Type B pancreatic cell (in vitro differentiated cells): ENCODE data around the gene JTB. TPM values are rescaled to one million over a fixed set of nuclear protein-coding genes. Genes with fewer than 3 reads are reported as not detected.
A peak's percentile ranks its signal among the peaks of the same experiment; 100 is the strongest.

Source experiments
- DNase-seq: peaks from one replicate; pipeline ENCODE4 v3.0.0; 2021; ENCODE audit warnings: mixed read lengths; ENCODE audit not compliant: unreplicated experiment; ENCODE audit errors: extremely low spot score
- H3K27ac Mint-ChIP-seq: 2 replicates; pipeline ENCODE4 v1.8.0; 2021; ENCODE audit warnings: mild to moderate bottlenecking, mixed read lengths
- H3K27me3 Mint-ChIP-seq: 2 replicates; pipeline ENCODE4 v1.8.0; 2021; ENCODE audit warnings: mixed read lengths
- H3K36me3 Mint-ChIP-seq: 2 replicates; pipeline ENCODE4 v1.8.0; 2021; ENCODE audit warnings: mixed read lengths
- H3K4me1 Mint-ChIP-seq: one replicate; pipeline ENCODE4 v1.8.0; 2021; ENCODE audit warnings: mixed read lengths; ENCODE audit not compliant: unreplicated experiment
- H3K4me3 Mint-ChIP-seq: 2 replicates; pipeline ENCODE4 v1.8.0; 2021; ENCODE audit warnings: mild to moderate bottlenecking, mixed read lengths
- H3K9me3 Mint-ChIP-seq: 2 replicates; pipeline ENCODE4 v1.8.0; 2021; ENCODE audit warnings: mixed read lengths
- total RNA-seq: library from RNA; stranded (reverse); gene quantifications from 2 replicates; pipeline ENCODE4 v1.2.1, GENCODE V29; 2021; ENCODE audit warnings: low replicate concordance
- TF ChIP-seq, protein P1 (sequence below): fragments of 200-600 bp; sonication (generic); conservative IDR thresholded peaks from 2 replicates; pipeline ENCODE4 v1.5.0; 2021; ENCODE audit warnings: antibody characterized with exemption, mild to moderate bottlenecking

JTB gene
- total RNA-seq, 1 donor from 2014 or later, result 99.2 TPM

DNA sequence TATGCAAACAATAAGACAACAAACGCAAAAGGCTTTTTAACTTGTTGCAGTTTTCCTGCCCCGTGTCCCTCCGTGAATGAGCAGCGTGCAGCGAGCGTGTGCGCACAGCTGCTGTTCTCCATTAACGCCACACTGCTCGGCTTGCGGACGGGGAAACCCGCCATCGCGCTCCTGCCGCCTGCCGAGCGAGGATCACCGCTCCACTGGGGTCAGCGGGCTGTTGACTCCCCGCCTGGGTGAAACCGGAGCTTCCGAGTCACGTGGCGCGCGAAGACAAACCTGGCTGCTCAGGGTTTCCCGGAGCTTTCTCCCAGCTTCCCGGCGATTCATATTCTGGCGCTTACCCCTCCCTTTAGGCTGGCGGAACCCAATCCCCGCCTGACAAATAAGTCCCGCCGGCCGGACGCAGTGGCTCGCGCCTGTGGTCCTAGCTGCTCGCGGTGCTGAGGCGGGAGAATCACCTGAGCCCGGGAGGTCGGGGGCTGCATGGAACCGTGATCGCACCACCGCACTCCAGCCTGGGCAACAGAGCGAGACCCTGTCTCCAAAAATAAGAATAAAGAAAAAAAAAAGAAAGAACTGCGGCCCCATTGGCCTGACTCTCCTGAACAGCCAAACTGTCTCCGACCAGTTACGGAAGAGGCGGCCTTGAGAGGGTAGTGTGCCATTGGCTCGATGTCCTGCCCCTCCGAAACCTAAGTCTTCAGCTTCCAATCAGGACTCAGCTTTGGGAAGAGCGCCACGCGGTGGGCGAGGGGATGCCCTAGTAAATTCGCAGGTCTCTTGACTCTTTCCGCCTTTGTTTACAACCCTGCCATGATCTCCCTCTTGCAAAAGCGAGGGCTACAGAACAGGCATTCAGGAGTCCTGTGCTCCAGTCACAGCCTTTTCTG is 10.1 kb downstream of the JTB start, which contains the start of gene CREB3L4:
CREB3L4 (plus strand) TSS at position 796 of the 893 bp plus-strand sequence. CDS start 624 bp downstream, outside the sequence.
- peak within 1 kb of the TSS; percentile 92 for H3K27ac Mint-ChIP-seq
- peak within 1 kb of the TSS; percentile 96 for H3K4me3 Mint-ChIP-seq
- TF ChIP-seq, protein P1, sequence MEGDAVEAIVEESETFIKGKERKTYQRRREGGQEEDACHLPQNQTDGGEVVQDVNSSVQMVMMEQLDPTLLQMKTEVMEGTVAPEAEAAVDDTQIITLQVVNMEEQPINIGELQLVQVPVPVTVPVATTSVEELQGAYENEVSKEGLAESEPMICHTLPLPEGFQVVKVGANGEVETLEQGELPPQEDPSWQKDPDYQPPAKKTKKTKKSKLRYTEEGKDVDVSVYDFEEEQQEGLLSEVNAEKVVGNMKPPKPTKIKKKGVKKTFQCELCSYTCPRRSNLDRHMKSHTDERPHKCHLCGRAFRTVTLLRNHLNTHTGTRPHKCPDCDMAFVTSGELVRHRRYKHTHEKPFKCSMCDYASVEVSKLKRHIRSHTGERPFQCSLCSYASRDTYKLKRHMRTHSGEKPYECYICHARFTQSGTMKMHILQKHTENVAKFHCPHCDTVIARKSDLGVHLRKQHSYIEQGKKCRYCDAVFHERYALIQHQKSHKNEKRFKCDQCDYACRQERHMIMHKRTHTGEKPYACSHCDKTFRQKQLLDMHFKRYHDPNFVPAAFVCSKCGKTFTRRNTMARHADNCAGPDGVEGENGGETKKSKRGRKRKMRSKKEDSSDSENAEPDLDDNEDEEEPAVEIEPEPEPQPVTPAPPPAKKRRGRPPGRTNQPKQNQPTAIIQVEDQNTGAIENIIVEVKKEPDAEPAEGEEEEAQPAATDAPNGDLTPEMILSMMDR, result peak; percentile 59
- H3K36me3 Mint-ChIP-seq, result peaks cover 4% of the 10 kb centered on the region
- H3K27me3 Mint-ChIP-seq, result no peaks in the 10 kb centered on the region
- H3K4me1 Mint-ChIP-seq, result peaks cover 32% of the 10 kb centered on the region
- DNase-seq, result peak; percentile 89
- no peaks in the 10 kb centered on the region for H3K9me3 Mint-ChIP-seq

DNA sequence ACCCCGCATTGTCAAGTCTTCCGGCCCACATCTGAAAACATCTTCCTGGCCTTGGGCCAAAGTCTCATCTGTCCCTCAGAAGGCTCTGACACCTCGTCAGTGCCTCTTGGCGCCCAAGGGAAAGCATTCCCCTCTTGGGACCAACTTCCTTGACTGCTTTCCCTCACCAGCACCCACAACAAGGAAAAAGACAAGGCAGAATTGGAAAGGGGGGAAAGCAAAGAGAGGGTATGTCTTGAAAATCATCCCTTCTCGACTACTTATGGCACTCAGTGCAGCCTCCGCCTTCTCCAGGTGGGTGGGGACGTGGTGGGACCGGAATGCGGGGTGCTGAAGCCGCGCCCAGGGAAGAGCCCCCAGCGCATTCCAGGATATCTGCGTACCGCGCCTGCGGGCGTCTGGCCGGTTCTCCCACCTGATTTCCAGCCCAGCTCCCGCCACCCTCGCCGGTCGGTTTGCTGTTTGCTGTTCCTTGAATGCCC is 13.6 kb downstream of the JTB start:
- Mint-ChIP-seq H3K4me3 (peak overlapping the region; percentile 92), H3K36me3 (peaks cover 9% of the 10 kb centered on the region), H3K9me3 (no peaks in the 10 kb centered on the region), H3K4me1 (peaks cover 42% of the 10 kb centered on the region), H3K27ac (peak overlapping the region; percentile 99), H3K27me3 (no peaks in the 10 kb centered on the region)
- TF ChIP-seq, protein P1, result no peak
- no peak for DNase-seq

DNA sequence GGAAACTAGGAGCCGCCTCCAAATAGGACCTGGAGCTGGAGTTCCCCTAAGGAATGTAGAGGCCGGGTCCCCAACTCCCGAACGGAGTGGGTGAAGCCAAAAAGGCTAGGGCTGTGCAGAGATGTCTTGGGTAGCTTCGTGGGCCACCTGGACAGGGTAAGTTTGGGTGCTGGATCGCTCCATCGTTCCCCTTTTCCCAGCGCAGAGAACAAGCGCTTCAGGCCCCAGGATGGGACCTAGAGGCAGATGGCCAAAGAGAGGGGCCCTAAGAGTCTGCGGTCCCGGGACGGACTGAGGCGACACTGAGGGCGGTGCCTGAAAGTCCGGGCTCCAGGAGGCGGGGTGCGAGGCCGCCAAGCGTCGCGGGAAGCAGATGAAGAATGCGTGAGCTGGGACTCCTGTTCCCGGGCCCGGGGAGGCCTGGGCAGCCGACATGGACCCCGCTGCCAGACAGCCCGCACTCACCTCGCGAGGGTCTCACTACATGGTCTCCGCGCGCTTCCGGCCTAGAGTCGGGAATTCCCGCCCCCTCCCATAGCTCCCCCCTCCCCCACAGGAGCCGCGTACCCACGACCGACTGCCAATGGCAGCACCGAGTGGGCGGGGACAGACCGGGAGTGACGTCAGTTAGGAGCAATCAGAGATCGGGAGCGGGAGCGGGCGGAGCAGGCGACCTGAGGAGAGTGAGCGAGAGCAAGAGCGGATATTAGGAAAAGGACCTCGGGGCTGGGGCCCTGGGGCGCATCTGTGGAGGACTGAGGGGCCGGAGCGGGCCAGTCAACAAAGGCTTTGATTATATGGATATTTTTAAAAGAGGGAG is 14.2 kb downstream of the JTB start, which contains the start of gene SLC39A1:
SLC39A1 (minus strand) TSS at position 508 of the 820 bp plus-strand sequence. CDS start 822 bp downstream, outside the sequence.
- Mint-ChIP-seq H3K27me3 (no peaks in the 10 kb centered on the region), H3K4me1 (peaks cover 47% of the 10 kb centered on the region), H3K4me3 (peak within 1 kb of the TSS; percentile 92), H3K27ac (peak within 1 kb of the TSS; percentile 99), H3K36me3 (peaks cover 9% of the 10 kb centered on the region), H3K9me3 (no peaks in the 10 kb centered on the region)
- peak; percentile 97 for DNase-seq
- TF ChIP-seq, protein P1, result no peak

DNA sequence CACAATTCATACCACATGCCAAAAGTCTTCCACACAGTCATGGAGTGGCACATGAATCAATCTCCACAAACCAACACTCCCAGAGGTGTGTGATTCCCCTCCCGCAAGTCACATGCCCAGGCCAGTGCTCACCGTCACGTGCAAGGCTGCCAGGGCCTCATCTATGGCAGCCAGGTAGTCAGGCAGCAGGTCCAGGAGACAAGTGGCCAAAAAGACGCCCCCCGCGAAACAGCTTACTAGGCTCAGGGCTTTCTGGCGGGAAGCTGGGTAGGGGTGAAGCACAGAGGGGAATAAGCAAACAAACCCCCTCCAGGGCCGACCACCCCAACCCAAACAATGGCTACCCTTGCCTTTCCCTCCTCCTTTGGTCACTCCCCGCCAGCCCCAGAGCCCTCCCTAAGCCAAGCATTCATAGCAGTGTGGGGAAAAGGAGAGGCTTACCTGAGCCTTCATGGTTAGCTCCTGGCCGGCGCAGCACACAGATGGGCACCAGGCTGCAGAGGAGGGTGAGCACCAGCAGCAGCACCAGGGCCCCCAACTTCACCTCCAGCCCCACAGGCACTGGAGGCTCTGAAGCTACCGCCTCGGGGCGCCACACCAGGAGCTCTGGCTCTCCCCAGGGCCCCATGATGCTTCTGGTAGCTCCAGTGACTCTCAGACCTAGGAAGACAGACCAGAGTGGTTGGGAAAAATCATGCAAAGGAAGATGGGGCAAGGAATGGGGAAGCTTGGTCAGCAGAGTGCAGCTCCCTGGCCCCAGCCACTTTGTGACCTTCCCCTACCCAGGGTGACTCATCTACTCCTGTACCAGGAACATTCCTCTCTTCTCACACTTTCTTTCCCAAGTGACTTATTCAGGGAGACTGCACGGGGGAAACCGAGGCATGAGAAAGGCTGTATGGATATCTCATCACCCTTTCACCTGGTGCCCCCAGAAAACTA is 15.1 kb downstream of the JTB start:
- peaks cover 44% of the 10 kb centered on the region for H3K4me1 Mint-ChIP-seq
- peak overlapping the region; percentile 99 for H3K27ac Mint-ChIP-seq
- H3K36me3 Mint-ChIP-seq, result peaks cover 9% of the 10 kb centered on the region
- H3K9me3 Mint-ChIP-seq, result no peaks in the 10 kb centered on the region
- H3K4me3 Mint-ChIP-seq, result peak overlapping the region; percentile 92
- TF ChIP-seq, protein P1, result no peak
- no peaks in the 10 kb centered on the region for H3K27me3 Mint-ChIP-seq
- DNase-seq, result no peak

DNA sequence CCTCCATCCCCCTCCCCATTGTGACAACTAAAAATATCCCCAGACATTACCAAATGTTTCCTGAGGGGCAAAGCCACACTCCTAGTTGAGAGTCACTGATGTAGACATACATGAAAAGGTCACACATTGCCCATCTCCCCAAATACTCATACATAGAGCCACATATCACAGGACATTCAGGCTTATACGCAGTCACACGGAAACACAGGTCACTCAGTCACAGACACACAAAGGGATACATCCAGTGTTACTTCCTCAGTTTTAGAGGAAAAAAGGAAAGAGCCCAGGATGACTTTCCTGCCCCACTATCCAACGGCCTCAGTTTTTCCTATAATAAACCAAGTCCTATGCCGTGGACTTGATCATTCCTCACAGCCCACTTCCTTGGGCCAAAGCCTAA is 16.1 kb downstream of the JTB start:
- DNase-seq, result no peak
- TF ChIP-seq, protein P1, result no peak
- Mint-ChIP-seq H3K9me3 (no peaks in the 10 kb centered on the region), H3K27me3 (no peaks in the 10 kb centered on the region), H3K36me3 (peaks cover 9% of the 10 kb centered on the region), H3K4me3 (peak overlapping the region; percentile 92), H3K4me1 (peaks cover 46% of the 10 kb centered on the region), H3K27ac (peak overlapping the region; percentile 99)
